Neural progenitor cell (in vitro differentiated cells): Measurements from ENCODE around the gene MOSPD2. TPM values are rescaled to one million over a fixed set of nuclear protein-coding genes. Genes with fewer than 3 reads are reported as not detected.

Experiments
- DNase-seq: peaks from one replicate; pipeline ENCODE4 v3.0.0-alpha.2; 2016; ENCODE audit warnings: low spot score
- H2AFZ ChIP-seq: fragments of 200-600 bp; sonication (generic); replicated peaks from 2 replicates; pipeline ENCODE4 v1.6.1; 2016; ENCODE audit warnings: antibody characterized with exemption
- H3F3A ChIP-seq: fragments of 200-600 bp; sonication (generic); 2 replicates; pipeline ENCODE4 v1.6.1; 2016; ENCODE audit warnings: antibody characterized with exemption, low read depth
- H3K27ac ChIP-seq: fragments of 200-600 bp; sonication (generic); 2 replicates; pipeline ENCODE4 v1.5.1; 2016; ENCODE audit warnings: mild to moderate bottlenecking
- H3K27me3 ChIP-seq: fragments of 200-600 bp; sonication (generic); 2 replicates; pipeline ENCODE4 v1.6.1; 2016; ENCODE audit warnings: mild to moderate bottlenecking, moderate library complexity
- H3K36me3 ChIP-seq: fragments of 200-600 bp; sonication (generic); 2 replicates; pipeline ENCODE4 v1.5.1; 2016
- H3K4me1 ChIP-seq: fragments of 200-600 bp; sonication (generic); 2 replicates; pipeline ENCODE4 v1.6.1; 2016; ENCODE audit warnings: mixed run types
- H3K4me2 ChIP-seq: fragments of 200-600 bp; sonication (generic); 2 replicates; pipeline ENCODE4 v1.6.1; 2016
- H3K4me3 ChIP-seq: fragments of 200-600 bp; sonication (generic); 2 replicates; pipeline ENCODE4 v1.5.1; 2016
- H3K79me2 ChIP-seq: fragments of 200-600 bp; sonication (generic); 2 replicates; pipeline ENCODE4 v1.6.1; 2016; ENCODE audit warnings: low read depth
- H3K9ac ChIP-seq: fragments of 200-600 bp; sonication (generic); 2 replicates; pipeline ENCODE4 v1.6.1; 2016
- H3K9me3 ChIP-seq: fragments of 200-600 bp; sonication (generic); 2 replicates; pipeline ENCODE4 v1.5.1; 2016; ENCODE audit warnings: low read depth
- H4K20me1 ChIP-seq: fragments of 200-600 bp; sonication (generic); 2 replicates; pipeline ENCODE4 v1.6.1; 2016; ENCODE audit warnings: low read depth
- H3K27ac Mint-ChIP-seq: 3 replicates; pipeline ENCODE4 v1.8.0; 2021; ENCODE audit warnings: mixed read lengths
- H3K27me3 Mint-ChIP-seq: 2 replicates; pipeline ENCODE4 v1.8.0; 2022; ENCODE audit warnings: low read depth, mild to moderate bottlenecking, inconsistent platforms, moderate library complexity, mixed read lengths; ENCODE audit not compliant: insufficient read depth
- H3K36me3 Mint-ChIP-seq: 3 replicates; pipeline ENCODE4 v1.8.0; 2021; ENCODE audit warnings: mixed read lengths
- H3K4me1 Mint-ChIP-seq: 3 replicates; pipeline ENCODE4 v1.8.0; 2021; ENCODE audit warnings: mixed read lengths
- H3K4me3 Mint-ChIP-seq: 3 replicates; pipeline ENCODE4 v1.8.0; 2021; ENCODE audit warnings: mild to moderate bottlenecking, moderate library complexity, mixed read lengths
- H3K9me3 Mint-ChIP-seq: 3 replicates; pipeline ENCODE4 v1.8.0; 2020; ENCODE audit warnings: mixed read lengths
- CTCF ChIP-seq: fragments of 200-600 bp; sonication (generic); IDR thresholded peaks from 2 replicates; pipeline ENCODE4 v1.5.1; 2017; ENCODE audit warnings: antibody characterized with exemption, mild to moderate bottlenecking
- EZH2 ChIP-seq: fragments of 200-600 bp; sonication (generic); IDR thresholded peaks from 2 replicates; pipeline ENCODE4 v1.6.1; 2017; ENCODE audit warnings: antibody characterized with exemption, mild to moderate bottlenecking, moderate library complexity
- EZH2phosphoT487 ChIP-seq: fragments of 200-600 bp; sonication (generic); IDR thresholded peaks from 2 replicates; pipeline ENCODE4 v1.6.1; 2017; ENCODE audit warnings: antibody characterized with exemption
- total RNA-seq: library from RNA; depleted of rRNA; stranded (reverse); fragments of >200 nt; gene quantifications from 2 replicates; pipeline ENCODE4 v1.2.3, GENCODE V29; 2015; ENCODE audit warnings: low replicate concordance

The MOSPD2 gene
- total RNA-seq, 1 donor from 2014 or later = 24.5 TPM

- H3K9me3 Mint-ChIP-seq = no peaks in the 10 kb centered on the region
These were observed 40.0 kb downstream of the MOSPD2 start for GRCh38 chrX:14913241-14913640.

GRCh38 chrX:14915596-14915995 lies 42.4 kb downstream of the MOSPD2 start:
- H3K36me3 ChIP-seq = peaks cover 8% of the 10 kb centered on the region
- Mint-ChIP-seq H3K4me3 (no peak overlapping the region), H3K27ac (no peak overlapping the region), H3K9me3 (no peaks in the 10 kb centered on the region), H3K4me1 (no peaks in the 10 kb centered on the region), H3K27me3 (no peaks in the 10 kb centered on the region), H3K36me3 (no peaks in the 10 kb centered on the region)
- no peak overlapping the region for H3K4me2 ChIP-seq
- no peaks in the 10 kb centered on the region for H3K79me2 ChIP-seq
- no peak overlapping the region for H3K27ac ChIP-seq
- DNase-seq = no peak
- no peaks in the 10 kb centered on the region for H3K4me1 ChIP-seq
- H3K27me3 ChIP-seq = no peaks in the 10 kb centered on the region
- H2AFZ ChIP-seq = no peak overlapping the region
- peaks cover 11% of the 10 kb centered on the region for H3K9me3 ChIP-seq
- no peaks in the 10 kb centered on the region for H3F3A ChIP-seq
- no peak overlapping the region for H3K9ac ChIP-seq
- no peak overlapping the region for H3K4me3 ChIP-seq
- no peaks in the 10 kb centered on the region for H4K20me1 ChIP-seq
- TF ChIP-seq EZH2phosphoT487 (no peak), EZH2 (no peak), CTCF (no peak)

More at GRCh38 chrX:14913241-14913640, 40.0 kb downstream of the MOSPD2 start:
- Histone ChIP-seq H3F3A (no peaks in the 10 kb centered on the region), H3K4me2 (no peak overlapping the region), H3K4me1 (no peaks in the 10 kb centered on the region), H3K4me3 (no peak overlapping the region), H3K9me3 (peaks cover 16% of the 10 kb centered on the region), H3K27me3 (no peaks in the 10 kb centered on the region), H3K9ac (no peak overlapping the region), H2AFZ (no peak overlapping the region), H3K27ac (no peak overlapping the region), H3K36me3 (peaks cover 8% of the 10 kb centered on the region), H3K79me2 (no peaks in the 10 kb centered on the region), H4K20me1 (no peaks in the 10 kb centered on the region)
- H3K27me3 Mint-ChIP-seq = no peaks in the 10 kb centered on the region
- DNase-seq = no peak
- H3K4me1 Mint-ChIP-seq = no peaks in the 10 kb centered on the region
- H3K36me3 Mint-ChIP-seq = no peaks in the 10 kb centered on the region
- no peak for TF ChIP-seq EZH2phosphoT487
- no peak for TF ChIP-seq EZH2
- TF ChIP-seq CTCF = no peak
- H3K27ac Mint-ChIP-seq = no peak overlapping the region
- no peak overlapping the region for H3K4me3 Mint-ChIP-seq

GRCh38 chrX:14916017-14916674 lies 42.9 kb downstream of the MOSPD2 start:
- TF ChIP-seq CTCF (no peak), EZH2phosphoT487 (no peak), EZH2 (no peak)
- H2AFZ ChIP-seq = no peak overlapping the region
- no peaks in the 10 kb centered on the region for H3K27me3 ChIP-seq
- no peak overlapping the region for H3K4me2 ChIP-seq
- H3K9ac ChIP-seq = no peak overlapping the region
- no peak overlapping the region for H3K27ac ChIP-seq
- no peak overlapping the region for H3K4me3 ChIP-seq
- H3K4me3 Mint-ChIP-seq = no peak overlapping the region
- H3K36me3 Mint-ChIP-seq = no peaks in the 10 kb centered on the region
- H3K36me3 ChIP-seq = peaks cover 8% of the 10 kb centered on the region
- no peak overlapping the region for H3K27ac Mint-ChIP-seq
- DNase-seq = no peak
- H3K9me3 Mint-ChIP-seq = no peaks in the 10 kb centered on the region
- H3K4me1 Mint-ChIP-seq = no peaks in the 10 kb centered on the region
- no peaks in the 10 kb centered on the region for H4K20me1 ChIP-seq
- H3K27me3 Mint-ChIP-seq = no peaks in the 10 kb centered on the region
- H3K4me1 ChIP-seq = no peaks in the 10 kb centered on the region
- peaks cover 8% of the 10 kb centered on the region for H3K9me3 ChIP-seq
- no peaks in the 10 kb centered on the region for H3F3A ChIP-seq
- H3K79me2 ChIP-seq = no peaks in the 10 kb centered on the region
